Activated T-helper 1 cell treated with Interleukin-2 at 50 U/mL for 16 hours (primary cell): ENCODE results near the gene LUC7L3.
"Not testable (repeated sequence)": the region's sequence is repeated elsewhere in the genome, so short reads cannot be mapped to it uniquely, and the experiment has no call there.

Source experiments
- DNase-seq: peaks from one replicate; pipeline ENCODE4 v3.0.0-alpha.2; 2020; ENCODE audit warnings: low read depth

The LUC7L3 gene

GRCh38 chr17:50719144-50719923, at the start of gene LUC7L3:
Gene LUC7L3, plus strand, starts transcription at chr17:50719603. Its CDS starts 130 bp downstream, at chr17:50719733.
- peak; percentile 89 for DNase-seq

- DNase-seq = no peak
Observed at GRCh38 chr17:50672071-50672470, 47.3 kb upstream of the LUC7L3 start.

DNA sequence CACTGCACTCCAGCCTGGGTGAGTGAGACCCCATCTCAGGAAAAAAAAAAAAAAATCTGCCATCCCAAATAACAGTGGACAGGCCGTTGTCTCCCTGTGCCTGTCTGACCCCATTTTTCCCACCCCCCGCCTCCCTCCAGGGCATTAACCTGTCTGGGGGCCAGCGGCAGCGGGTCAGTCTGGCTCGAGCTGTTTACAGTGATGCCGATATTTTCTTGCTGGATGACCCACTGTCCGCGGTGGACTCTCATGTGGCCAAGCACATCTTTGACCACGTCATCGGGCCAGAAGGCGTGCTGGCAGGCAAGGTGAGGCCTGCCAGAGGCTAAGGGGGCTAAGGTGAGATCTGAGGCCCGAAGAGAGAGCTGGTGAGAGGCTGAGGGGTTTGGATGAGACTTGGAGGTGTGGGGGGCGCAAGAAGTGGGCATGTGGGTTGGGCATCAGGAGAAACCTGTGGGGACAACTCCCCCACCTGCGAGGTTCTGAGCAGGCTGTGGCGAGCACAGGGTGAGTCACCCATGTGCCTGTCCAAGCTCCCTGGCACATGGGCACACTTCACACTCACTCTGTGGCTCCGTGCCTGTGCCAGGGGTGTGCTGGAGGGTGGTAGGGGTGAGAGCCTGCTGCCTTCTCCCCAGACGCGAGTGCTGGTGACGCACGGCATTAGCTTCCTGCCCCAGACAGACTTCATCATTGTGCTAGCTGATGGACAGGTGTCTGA, 46.4 kb upstream of the LUC7L3 start:
- no peak for DNase-seq

DNA sequence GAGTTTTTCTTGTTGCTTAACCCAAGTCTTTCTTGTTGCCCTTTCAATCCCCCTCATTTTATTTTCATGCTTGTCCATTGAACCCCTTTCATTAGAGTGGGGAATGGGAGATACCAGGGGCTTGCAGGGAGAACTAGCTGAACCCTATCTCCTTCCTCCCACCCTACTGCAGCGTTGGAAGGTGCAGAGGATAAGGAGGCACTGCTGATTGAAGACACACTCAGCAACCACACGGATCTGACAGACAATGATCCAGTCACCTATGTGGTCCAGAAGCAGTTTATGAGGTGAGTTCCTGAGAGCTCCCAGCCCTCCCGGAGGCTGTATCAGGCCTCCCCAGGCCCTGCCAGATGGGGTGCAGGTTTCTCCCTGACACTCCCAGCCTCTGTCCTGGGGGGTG, 44.2 kb upstream of the LUC7L3 start:
- DNase-seq = no peak

- no peak for DNase-seq
Observed at GRCh38 chr17:50675627-50676026, 43.8 kb upstream of the LUC7L3 start.

- no peak for DNase-seq
Observed at GRCh38 chr17:50676065-50676975, 43.1 kb upstream of the LUC7L3 start.

GRCh38 chr17:50677851-50678375, 41.5 kb upstream of the LUC7L3 start:
- no peak for DNase-seq

- no peak for DNase-seq
Observed at GRCh38 chr17:50679008-50679544, 40.3 kb upstream of the LUC7L3 start.

DNA sequence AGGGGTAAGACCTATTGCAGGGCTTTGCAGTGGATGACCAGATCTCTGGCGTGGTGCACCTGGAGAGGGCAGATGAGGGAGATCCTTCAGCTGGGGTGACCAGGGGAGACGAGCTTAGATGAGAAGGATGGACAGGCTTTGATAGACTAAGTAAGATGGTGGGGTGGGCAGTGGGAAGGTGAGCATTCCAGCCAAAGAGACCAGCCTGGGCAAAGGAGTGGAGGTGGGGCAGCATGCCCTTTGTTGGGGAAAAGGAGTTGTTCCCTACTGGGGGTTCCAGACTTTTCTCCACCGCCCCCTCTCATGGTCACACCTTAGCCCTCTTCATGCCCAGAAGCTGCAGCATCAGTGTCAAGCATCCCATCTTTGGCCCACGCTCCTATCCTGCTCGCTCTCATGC, 39.3 kb upstream of the LUC7L3 start:
- no peak for DNase-seq

- not testable (repeated sequence) for DNase-seq
Observed at GRCh38 chr17:50680543-50681262, 38.7 kb upstream of the LUC7L3 start.

GRCh38 chr17:50681263-50682200, 37.9 kb upstream of the LUC7L3 start:
- no peak for DNase-seq

- no peak for DNase-seq
Observed at GRCh38 chr17:50682441-50682840, 37.0 kb upstream of the LUC7L3 start.

- DNase-seq = no peak
Observed at GRCh38 chr17:50682938-50683337, 36.5 kb upstream of the LUC7L3 start.

DNA sequence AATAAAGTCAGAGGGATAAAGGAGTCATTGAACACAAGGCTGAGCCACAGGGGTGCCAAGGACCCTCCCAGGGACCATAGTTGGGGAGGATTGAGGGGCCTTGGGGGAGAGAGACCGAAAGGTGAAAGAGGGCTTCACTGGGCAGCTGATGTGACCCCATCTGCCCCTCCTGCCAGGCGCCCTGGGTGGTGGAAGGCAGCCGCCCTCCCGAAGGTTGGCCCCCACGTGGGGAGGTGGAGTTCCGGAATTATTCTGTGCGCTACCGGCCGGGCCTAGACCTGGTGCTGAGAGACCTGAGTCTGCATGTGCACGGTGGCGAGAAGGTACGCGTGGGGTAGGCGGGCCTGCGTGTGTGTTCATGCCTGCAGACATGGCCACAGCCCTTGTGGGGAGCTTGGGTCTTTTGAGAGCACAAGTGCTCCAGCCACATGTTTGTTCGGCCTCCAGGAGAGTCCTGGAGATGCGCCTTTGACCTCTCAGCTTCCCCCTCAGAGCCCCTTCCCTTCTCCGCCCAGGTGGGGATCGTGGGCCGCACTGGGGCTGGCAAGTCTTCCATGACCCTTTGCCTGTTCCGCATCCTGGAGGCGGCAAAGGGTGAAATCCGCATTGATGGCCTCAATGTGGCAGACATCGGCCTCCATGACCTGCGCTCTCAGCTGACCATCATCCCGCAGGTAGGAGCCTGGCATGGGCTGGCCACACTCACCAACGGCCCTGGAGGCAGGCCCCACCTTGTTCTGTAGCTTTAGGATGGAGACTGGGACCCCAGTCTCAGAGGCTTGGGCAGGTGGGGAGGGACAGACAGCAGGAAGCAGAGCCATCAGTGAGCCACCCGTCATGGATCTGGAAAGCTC, 35.7 kb upstream of the LUC7L3 start:
- DNase-seq = no peak

GRCh38 chr17:50684288-50684611, 35.2 kb upstream of the LUC7L3 start:
- DNase-seq = no peak

GRCh38 chr17:50684612-50685333, 34.6 kb upstream of the LUC7L3 start:
- no peak for DNase-seq

DNA sequence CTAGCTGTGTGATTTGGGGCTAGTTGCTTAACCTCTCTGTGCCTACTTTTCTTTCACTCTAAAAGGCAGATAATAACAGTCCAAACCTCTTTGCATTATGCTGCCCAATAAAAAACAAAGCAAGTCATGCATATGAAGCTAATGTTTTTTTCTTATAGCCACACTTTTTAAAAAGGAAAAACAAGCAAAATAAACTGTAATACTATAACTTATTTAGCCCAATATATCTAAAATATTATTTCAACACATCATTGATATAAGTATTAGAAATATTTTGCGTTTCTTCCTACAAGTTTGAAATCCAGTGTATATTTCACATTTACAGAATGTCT, 34.1 kb upstream of the LUC7L3 start:
- DNase-seq = no peak

GRCh38 chr17:50685691-50686493, 33.5 kb upstream of the LUC7L3 start:
- no peak for DNase-seq
